Stimulated activated memory B cell treated with anti-CD40 and anti-IgM and Interleukin-4, amounts not matched to agents 10 μg/mL and 1 μg/mL and 100 μg/mL, for 72 hours (primary cell): Measurements from ENCODE around the gene ZNF808.
"Not testable (repeated sequence)": the region's sequence is repeated elsewhere in the genome, so short reads cannot be mapped to it uniquely, and the experiment has no call there.

Source experiments
- ATAC-seq: fragments of 150-1000 bp; cut with Tn5 transposase; 2 replicates; pipeline ENCODE4 v1.10.0; 2021
- H3K27ac Mint-ChIP-seq: one replicate; pipeline ENCODE4 v1.8.0; 2022; ENCODE audit warnings: mild to moderate bottlenecking, mixed read lengths
- H3K27me3 Mint-ChIP-seq: one replicate; pipeline ENCODE4 v1.8.0; 2022; ENCODE audit warnings: mixed read lengths
- H3K36me3 Mint-ChIP-seq: one replicate; pipeline ENCODE4 v1.8.0; 2022; ENCODE audit warnings: mixed read lengths
- H3K4me1 Mint-ChIP-seq: one replicate; pipeline ENCODE4 v1.8.0; 2022; ENCODE audit warnings: mixed read lengths
- H3K4me3 Mint-ChIP-seq: one replicate; pipeline ENCODE4 v1.8.0; 2022; ENCODE audit warnings: mild to moderate bottlenecking, moderate library complexity, mixed read lengths
- H3K9me3 Mint-ChIP-seq: one replicate; pipeline ENCODE4 v1.8.0; 2022; ENCODE audit warnings: mixed read lengths

The ZNF808 gene

DNA sequence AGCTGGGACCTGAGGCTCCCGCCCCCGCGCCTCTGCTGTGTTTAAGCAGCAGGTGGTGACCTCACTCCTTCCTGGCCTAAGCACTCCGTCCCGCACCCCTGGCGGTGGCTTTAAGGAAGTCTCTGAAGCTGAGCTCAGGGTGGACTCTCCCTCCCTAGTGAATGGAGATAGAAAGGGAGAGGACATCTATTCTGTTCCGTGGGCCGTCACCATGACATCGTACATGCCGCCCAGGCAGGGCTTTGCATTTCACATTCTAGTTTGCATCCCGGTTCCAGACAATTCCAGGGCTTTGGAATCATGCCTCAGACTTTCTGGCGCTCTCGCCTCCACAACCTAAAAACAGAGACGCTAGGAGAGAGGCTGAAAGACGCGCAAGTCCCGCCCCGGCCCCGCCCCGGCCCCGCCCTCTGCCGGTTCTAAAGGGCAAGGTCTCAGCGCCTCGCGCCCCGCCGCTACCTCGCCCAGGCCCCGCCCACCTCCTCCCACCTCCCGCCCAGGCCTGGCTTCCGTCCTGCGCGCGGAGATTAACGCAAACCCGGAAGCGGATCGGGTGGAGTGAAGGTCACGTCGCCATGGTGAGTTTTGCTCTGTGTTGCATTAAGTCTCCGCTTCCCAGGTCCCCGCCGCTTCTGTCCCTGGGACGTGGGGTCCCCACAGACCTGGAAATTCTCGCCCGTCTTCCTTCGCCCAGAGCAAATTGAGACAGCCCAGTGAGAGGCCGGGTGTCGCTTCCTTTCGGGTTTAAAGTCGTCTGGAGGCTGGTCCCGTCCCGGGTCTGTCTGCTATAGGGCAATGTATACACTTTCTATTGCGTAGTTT lies at the start of gene ZNF808:
ZNF808 (plus strand) TSS at position 535 of the 822 bp plus-strand sequence. CDS start 15,617 bp downstream, outside the sequence.
- H3K9me3 Mint-ChIP-seq: peaks cover 9% of the 10 kb centered on the region

GRCh38 chr19:52484111-52484743 lies 43.2 kb upstream of the ZNF808 start:
- H3K4me3 Mint-ChIP-seq, H3K27me3 Mint-ChIP-seq, ATAC-seq, H3K4me1 Mint-ChIP-seq, H3K27ac Mint-ChIP-seq: not testable (repeated sequence)
- H3K9me3 Mint-ChIP-seq: peaks cover 26% of the 10 kb centered on the region
- H3K36me3 Mint-ChIP-seq: peaks cover 17% of the 10 kb centered on the region

More for the DNA sequence above, at the start of gene ZNF808:
- peak within 1 kb of the TSS; percentile 92 for H3K27ac Mint-ChIP-seq
- peak; percentile 97 for ATAC-seq
- H3K4me1 Mint-ChIP-seq: peaks cover 25% of the 10 kb centered on the region
- no peaks in the 10 kb centered on the region for H3K27me3 Mint-ChIP-seq
- H3K4me3 Mint-ChIP-seq: peak within 1 kb of the TSS; percentile 97
- H3K36me3 Mint-ChIP-seq: peaks cover 19% of the 10 kb centered on the region

GRCh38 chr19:52485064-52485463 lies 42.4 kb upstream of the ZNF808 start:
- not testable (repeated sequence) for H3K4me3 Mint-ChIP-seq, H3K4me1 Mint-ChIP-seq, ATAC-seq, H3K27ac Mint-ChIP-seq, H3K27me3 Mint-ChIP-seq
- H3K36me3 Mint-ChIP-seq: peaks cover 17% of the 10 kb centered on the region
- peaks cover 26% of the 10 kb centered on the region for H3K9me3 Mint-ChIP-seq

- H3K27me3 Mint-ChIP-seq, H3K4me1 Mint-ChIP-seq, H3K27ac Mint-ChIP-seq: not testable (repeated sequence)
Measured at GRCh38 chr19:52485561-52486240, 41.8 kb upstream of the ZNF808 start.

DNA sequence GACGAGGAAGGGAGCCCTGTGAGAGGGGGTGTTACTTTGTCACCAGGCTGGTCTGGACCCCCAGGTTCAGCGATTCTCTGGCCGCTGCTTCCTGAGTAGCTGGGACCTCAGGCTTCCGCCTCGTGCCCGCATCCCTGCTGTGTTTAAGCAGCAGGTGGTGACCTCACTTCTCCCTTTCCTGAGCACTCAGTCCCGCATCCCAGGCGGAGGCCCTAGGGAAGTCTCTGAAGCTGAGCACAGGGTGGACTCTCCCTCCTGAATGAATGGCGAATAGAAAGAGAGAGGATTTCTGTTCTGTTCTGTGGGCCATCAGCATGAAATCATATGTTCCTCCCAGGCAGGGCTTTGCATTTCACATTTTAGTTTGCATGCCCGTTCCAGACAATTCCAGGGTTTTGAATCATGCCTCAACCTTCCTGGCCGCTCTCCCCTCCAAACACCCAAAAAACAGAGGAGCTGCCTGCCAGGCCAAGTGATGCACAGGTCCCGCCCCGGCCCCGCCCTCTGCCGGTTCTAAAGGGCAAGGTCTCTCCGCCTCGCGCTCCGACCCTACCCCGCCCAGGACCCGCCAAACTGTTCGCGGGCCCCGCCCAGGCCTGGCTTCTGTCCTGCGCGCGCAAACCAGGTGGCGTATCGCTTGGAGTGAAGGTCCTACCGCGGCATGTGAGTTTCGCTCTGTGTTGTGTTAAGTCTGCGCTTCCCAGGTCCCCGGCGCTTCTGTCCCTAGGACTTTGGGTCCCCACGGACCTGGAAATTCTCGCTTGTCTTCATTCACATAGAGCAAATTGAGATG lies 35.1 kb upstream of the ZNF808 start:
- no peak for ATAC-seq
- peaks cover 21% of the 10 kb centered on the region for H3K9me3 Mint-ChIP-seq
- no peak overlapping the region for H3K27ac Mint-ChIP-seq
- peaks cover 15% of the 10 kb centered on the region for H3K27me3 Mint-ChIP-seq
- H3K4me3 Mint-ChIP-seq: no peak overlapping the region
- H3K36me3 Mint-ChIP-seq: peaks cover 26% of the 10 kb centered on the region
- H3K4me1 Mint-ChIP-seq: no peaks in the 10 kb centered on the region

More at GRCh38 chr19:52485561-52486240, 41.8 kb upstream of the ZNF808 start:
- not testable (repeated sequence) for ATAC-seq, H3K4me3 Mint-ChIP-seq
- peaks cover 26% of the 10 kb centered on the region for H3K9me3 Mint-ChIP-seq
- peaks cover 17% of the 10 kb centered on the region for H3K36me3 Mint-ChIP-seq

DNA sequence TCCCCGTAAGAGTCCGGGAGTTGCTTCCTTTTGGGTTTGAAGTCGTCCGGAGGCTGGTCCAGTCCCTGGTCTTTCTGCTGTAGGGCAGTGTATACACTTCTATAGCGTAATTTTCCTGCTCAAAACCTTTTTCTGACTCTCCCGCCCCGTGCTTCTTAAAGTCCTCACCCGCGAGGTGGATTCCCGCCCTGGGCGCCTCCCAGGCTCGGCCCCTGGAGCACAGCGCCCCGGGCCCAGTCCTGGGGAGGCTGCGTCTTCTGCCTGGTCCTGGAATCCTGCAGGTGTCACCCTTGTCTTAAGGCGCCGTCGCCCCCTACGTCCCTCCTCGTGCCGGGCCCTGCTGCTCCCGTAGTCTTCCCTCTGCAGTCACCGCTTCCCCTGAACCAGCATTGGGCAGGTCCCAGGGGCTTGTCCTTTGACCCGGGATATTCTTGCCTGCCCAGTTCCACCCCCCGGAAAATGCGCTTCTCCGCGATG lies 34.4 kb upstream of the ZNF808 start:
- H3K27me3 Mint-ChIP-seq: peaks cover 15% of the 10 kb centered on the region
- peaks cover 21% of the 10 kb centered on the region for H3K9me3 Mint-ChIP-seq
- no peak overlapping the region for H3K4me3 Mint-ChIP-seq
- peaks cover 31% of the 10 kb centered on the region for H3K36me3 Mint-ChIP-seq
- no peak overlapping the region for H3K27ac Mint-ChIP-seq
- H3K4me1 Mint-ChIP-seq: no peaks in the 10 kb centered on the region
- no peak for ATAC-seq

DNA sequence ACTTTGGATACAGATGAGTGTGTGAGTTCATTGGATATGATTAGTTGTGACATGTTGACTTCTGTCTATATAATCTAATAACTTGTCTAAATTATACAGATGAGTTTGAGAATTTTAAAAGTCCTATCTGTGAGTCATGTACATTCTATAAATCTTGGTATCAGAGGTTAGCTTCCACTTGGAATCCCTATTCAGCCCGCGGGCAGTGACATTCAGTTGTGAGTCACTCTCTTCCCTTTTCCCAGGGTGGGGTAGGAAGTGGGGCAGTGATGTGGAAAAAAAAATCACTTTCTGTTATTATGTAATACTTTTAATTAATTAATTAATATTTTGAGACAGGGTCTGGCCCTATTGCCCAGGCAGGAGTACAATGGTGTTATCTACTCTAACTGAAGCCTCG lies 33.0 kb upstream of the ZNF808 start:
- peaks cover 36% of the 10 kb centered on the region for H3K36me3 Mint-ChIP-seq
- no peak overlapping the region for H3K4me3 Mint-ChIP-seq
- ATAC-seq: no peak
- peaks cover 15% of the 10 kb centered on the region for H3K27me3 Mint-ChIP-seq
- H3K4me1 Mint-ChIP-seq: no peaks in the 10 kb centered on the region
- H3K9me3 Mint-ChIP-seq: peaks cover 24% of the 10 kb centered on the region
- H3K27ac Mint-ChIP-seq: no peak overlapping the region

DNA sequence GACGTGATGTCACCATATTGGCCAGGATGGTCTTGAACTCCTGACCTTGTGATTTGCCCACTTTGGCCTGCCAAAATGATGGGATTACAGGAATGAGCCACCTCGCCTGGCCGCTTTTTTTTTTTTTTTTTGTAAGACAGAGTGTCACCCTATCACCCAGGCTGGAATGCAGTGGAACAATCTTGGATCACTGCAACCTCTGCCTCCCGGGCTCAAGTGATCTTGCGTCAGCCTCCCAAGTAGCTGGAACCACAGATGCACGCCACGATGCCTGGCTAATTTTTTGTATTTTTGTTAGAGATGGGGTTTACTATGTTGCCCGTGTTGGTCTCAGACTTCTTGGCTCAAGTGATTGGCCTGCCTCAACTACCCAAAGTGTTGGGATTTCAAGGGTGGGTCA lies 28.9 kb upstream of the ZNF808 start:
- ATAC-seq: no peak
- H3K27ac Mint-ChIP-seq: no peak overlapping the region
- peaks cover 61% of the 10 kb centered on the region for H3K36me3 Mint-ChIP-seq
- H3K4me1 Mint-ChIP-seq: no peaks in the 10 kb centered on the region
- H3K27me3 Mint-ChIP-seq: peaks cover 8% of the 10 kb centered on the region
- H3K4me3 Mint-ChIP-seq: no peak overlapping the region
- H3K9me3 Mint-ChIP-seq: peaks cover 28% of the 10 kb centered on the region

DNA sequence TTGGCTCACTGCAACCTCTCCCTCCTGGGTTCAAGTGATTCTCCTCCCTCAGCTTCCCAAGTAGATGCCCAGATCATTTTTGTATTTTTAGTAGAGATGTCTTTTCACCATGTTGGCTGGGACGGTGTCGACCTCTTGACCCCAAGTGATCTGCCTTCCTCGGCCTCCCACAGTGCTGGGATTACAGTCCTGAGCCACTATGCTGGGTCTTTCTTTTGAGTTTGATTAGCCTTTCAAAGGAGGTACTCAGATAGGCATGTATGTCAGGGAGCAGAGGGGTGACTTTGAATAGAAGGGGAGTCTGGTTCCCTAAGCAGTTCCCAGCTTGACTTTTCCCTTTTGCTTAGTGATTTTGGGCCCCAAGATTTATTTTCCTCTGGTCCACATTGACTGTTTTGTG lies 27.0 kb upstream of the ZNF808 start:
- Mint-ChIP-seq H3K9me3 (peaks cover 25% of the 10 kb centered on the region), H3K36me3 (peaks cover 62% of the 10 kb centered on the region)
- not testable (repeated sequence) for ATAC-seq, H3K27me3 Mint-ChIP-seq, H3K4me3 Mint-ChIP-seq, H3K27ac Mint-ChIP-seq, H3K4me1 Mint-ChIP-seq

- not testable (repeated sequence) for ATAC-seq, H3K4me3 Mint-ChIP-seq, H3K4me1 Mint-ChIP-seq, H3K27ac Mint-ChIP-seq, H3K27me3 Mint-ChIP-seq
- Mint-ChIP-seq H3K36me3 (peaks cover 64% of the 10 kb centered on the region), H3K9me3 (peaks cover 20% of the 10 kb centered on the region)
Measured at GRCh38 chr19:52500991-52501390, 26.5 kb upstream of the ZNF808 start.

- Mint-ChIP-seq H3K36me3 (peaks cover 61% of the 10 kb centered on the region), H3K9me3 (peaks cover 16% of the 10 kb centered on the region), H3K27ac (no peak overlapping the region), H3K4me3 (no peak overlapping the region), H3K27me3 (no peaks in the 10 kb centered on the region), H3K4me1 (no peaks in the 10 kb centered on the region)
- ATAC-seq: no peak
Measured at GRCh38 chr19:52507266-52507665, 20.2 kb upstream of the ZNF808 start.

- Mint-ChIP-seq H3K27me3 (peaks cover 22% of the 10 kb centered on the region), H3K4me1 (no peaks in the 10 kb centered on the region), H3K4me3 (no peak overlapping the region), H3K27ac (no peak overlapping the region), H3K9me3 (peaks cover 37% of the 10 kb centered on the region), H3K36me3 (peaks cover 26% of the 10 kb centered on the region)
- ATAC-seq: no peak
Measured at GRCh38 chr19:52516191-52516590, 11.3 kb upstream of the ZNF808 start.

DNA sequence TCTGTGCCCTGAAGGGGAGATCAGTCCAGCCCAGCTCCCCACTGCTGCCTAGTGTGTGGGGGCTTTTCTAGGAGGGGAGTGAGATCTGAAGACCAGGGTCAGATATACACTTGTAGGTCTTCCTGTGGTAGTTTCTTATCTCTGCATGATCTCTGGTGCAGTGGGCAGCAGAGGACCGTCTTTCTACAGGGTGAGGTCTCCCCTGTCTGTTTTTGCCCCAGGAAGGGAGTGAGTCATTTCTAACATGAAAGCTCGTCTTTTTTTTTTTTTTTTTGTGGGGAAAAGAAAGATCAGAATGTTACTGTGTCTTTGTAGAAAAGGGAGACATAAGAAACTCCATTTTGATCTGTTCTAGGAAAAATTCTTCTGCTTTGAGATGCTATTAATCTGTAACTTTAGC lies 8.8 kb upstream of the ZNF808 start:
- peaks cover 28% of the 10 kb centered on the region for H3K9me3 Mint-ChIP-seq
- peaks cover 26% of the 10 kb centered on the region for H3K27me3 Mint-ChIP-seq
- H3K36me3 Mint-ChIP-seq: peaks cover 12% of the 10 kb centered on the region
- no peak for ATAC-seq
- H3K4me1 Mint-ChIP-seq: no peaks in the 10 kb centered on the region
- no peak overlapping the region for H3K27ac Mint-ChIP-seq
- H3K4me3 Mint-ChIP-seq: no peak overlapping the region

DNA sequence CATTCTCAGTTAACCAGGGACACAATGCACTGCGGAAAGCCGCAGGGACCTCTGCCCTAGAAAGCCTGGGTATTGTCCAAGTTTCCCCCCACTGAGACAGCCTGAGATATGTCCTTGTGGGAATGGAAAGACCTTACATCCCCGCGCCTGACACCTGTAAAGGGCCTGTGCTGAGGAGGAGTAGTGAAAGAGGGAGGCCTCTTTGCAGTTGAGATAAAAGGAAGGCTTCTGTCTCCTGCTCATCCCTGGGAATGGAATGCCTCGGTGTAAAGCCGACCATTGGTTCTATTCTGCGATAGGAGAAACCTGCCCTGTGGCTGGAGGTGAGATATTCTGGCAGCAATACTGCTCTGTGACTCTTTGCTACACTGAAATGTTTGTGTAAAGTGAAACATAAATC lies 8.3 kb upstream of the ZNF808 start:
- Mint-ChIP-seq H3K27me3 (peaks cover 26% of the 10 kb centered on the region), H3K9me3 (peaks cover 26% of the 10 kb centered on the region), H3K36me3 (peaks cover 12% of the 10 kb centered on the region)
- not testable (repeated sequence) for H3K27ac Mint-ChIP-seq, ATAC-seq, H3K4me3 Mint-ChIP-seq, H3K4me1 Mint-ChIP-seq

- ATAC-seq: no peak
- Mint-ChIP-seq H3K27ac (no peak overlapping the region), H3K4me1 (no peaks in the 10 kb centered on the region), H3K9me3 (peaks cover 25% of the 10 kb centered on the region), H3K27me3 (peaks cover 26% of the 10 kb centered on the region), H3K36me3 (peaks cover 12% of the 10 kb centered on the region), H3K4me3 (no peak overlapping the region)
Measured at GRCh38 chr19:52520013-52520412, 7.5 kb upstream of the ZNF808 start.
